Central memory CD8-positive, alpha-beta T cell (primary cell): Measurements from ENCODE around the gene CNNM2.

Experiments
- ATAC-seq: fragments of 150-1000 bp; cut with Tn5 transposase; replicated peaks from 2 replicates; pipeline ENCODE4 v1.10.0; 2022; ENCODE audit warnings: mild to moderate bottlenecking, moderate FRiP score, moderate number of reproducible peaks; ENCODE audit not compliant: poor library complexity, severe bottlenecking; ENCODE audit errors: extremely low read depth
- DNase-seq, 2 donors: peaks; one replicate each; pipeline ENCODE4 v3.0.0; 2021; ENCODE audit warnings: low spot score in 2 of 2
- H3K27ac Mint-ChIP-seq: one replicate; pipeline ENCODE4 v1.8.0; 2022; ENCODE audit warnings: low read depth, mild to moderate bottlenecking, moderate library complexity, mixed read lengths
- H3K27me3 Mint-ChIP-seq: one replicate; pipeline ENCODE4 v1.8.0; 2022; ENCODE audit warnings: mixed read lengths
- H3K36me3 Mint-ChIP-seq: one replicate; pipeline ENCODE4 v1.8.0; 2022; ENCODE audit warnings: mild to moderate bottlenecking, moderate library complexity, mixed read lengths; ENCODE audit not compliant: insufficient read depth
- H3K4me1 Mint-ChIP-seq: one replicate; pipeline ENCODE4 v1.8.0; 2022; ENCODE audit warnings: mixed read lengths
- H3K4me3 Mint-ChIP-seq: one replicate; pipeline ENCODE4 v1.8.0; 2022; ENCODE audit warnings: mild to moderate bottlenecking, moderate library complexity, mixed read lengths
- H3K9me3 Mint-ChIP-seq: one replicate; pipeline ENCODE4 v1.8.0; 2022; ENCODE audit warnings: mixed read lengths

CNNM2 gene

DNA sequence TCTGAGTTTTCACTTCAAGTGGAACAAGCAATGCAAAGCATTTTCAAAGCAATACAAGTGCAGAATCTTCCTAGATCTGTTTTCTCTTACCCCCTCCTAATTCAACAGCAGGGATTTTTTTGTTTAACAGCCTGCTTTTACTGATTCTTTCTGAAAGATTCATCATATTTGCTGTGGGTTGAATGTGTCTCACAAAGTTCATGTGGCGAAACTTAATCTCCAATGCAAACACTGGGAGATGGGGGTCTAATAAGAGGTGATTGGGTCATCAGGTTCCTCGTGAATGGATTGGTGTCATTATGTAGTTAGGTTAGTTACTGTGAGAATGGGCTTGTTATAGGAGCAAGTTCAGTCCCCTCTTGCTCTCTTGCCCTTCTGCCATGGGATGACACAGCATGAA, 107.6 kb downstream of the CNNM2 start:
- ATAC-seq: no peak
- DNase-seq: no peak
- H3K4me3 Mint-ChIP-seq: no peak overlapping the region
- peaks cover 3% of the 10 kb centered on the region for H3K36me3 Mint-ChIP-seq
- H3K4me1 Mint-ChIP-seq: no peaks in the 10 kb centered on the region
- H3K27ac Mint-ChIP-seq: no peak overlapping the region
- no peaks in the 10 kb centered on the region for H3K27me3 Mint-ChIP-seq
- no peaks in the 10 kb centered on the region for H3K9me3 Mint-ChIP-seq

DNA sequence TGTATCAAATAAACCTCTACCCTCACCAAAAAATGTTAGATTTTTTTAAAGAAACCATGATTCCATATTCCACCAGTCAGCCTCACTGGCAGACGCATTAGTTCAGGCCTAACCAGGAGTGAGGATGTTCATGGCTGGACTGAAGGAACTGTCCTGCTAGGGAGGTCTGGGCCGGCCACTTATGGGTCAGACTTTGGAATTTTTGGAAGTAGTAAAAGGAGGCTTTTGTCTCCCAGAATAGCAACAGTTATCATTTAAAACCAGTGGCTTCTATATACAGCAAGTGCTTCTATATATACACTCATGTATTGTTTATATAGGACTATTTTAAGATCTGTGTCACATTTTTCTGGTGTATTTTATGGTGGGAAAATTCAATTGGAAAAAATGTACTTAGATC, 120.5 kb downstream of the CNNM2 start:
- ATAC-seq (no peak), DNase-seq (no peak)
- H3K36me3 Mint-ChIP-seq: peaks cover 1% of the 10 kb centered on the region
- no peaks in the 10 kb centered on the region for H3K27me3 Mint-ChIP-seq
- H3K27ac Mint-ChIP-seq: no peak overlapping the region
- H3K4me1 Mint-ChIP-seq: peaks cover 4% of the 10 kb centered on the region
- H3K9me3 Mint-ChIP-seq: no peaks in the 10 kb centered on the region
- H3K4me3 Mint-ChIP-seq: no peak overlapping the region

DNA sequence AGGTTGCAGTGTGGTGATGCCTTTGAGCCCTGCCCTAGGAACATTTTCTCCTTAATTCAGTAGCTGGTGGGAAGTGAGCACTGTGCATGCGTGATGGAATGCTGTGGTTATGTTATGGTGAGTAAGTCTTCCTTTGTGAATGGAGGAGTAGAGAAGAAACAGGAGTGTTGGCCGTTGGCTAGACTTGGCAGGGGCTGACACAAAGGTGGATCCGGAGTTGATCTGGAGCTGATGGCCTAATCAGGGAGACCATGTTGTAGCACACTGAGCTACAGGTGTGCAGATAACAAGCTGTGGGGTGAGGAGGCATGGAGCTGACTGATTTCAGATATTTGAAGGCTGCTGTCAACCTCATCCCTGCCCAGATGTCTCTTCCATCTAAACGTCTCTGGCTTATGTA, 122.3 kb downstream of the CNNM2 start:
- peaks cover 4% of the 10 kb centered on the region for H3K4me1 Mint-ChIP-seq
- peaks cover 1% of the 10 kb centered on the region for H3K36me3 Mint-ChIP-seq
- no peak overlapping the region for H3K4me3 Mint-ChIP-seq
- H3K27me3 Mint-ChIP-seq: no peaks in the 10 kb centered on the region
- no peak for ATAC-seq
- DNase-seq: no peak
- H3K27ac Mint-ChIP-seq: no peak overlapping the region
- H3K9me3 Mint-ChIP-seq: no peaks in the 10 kb centered on the region

DNA sequence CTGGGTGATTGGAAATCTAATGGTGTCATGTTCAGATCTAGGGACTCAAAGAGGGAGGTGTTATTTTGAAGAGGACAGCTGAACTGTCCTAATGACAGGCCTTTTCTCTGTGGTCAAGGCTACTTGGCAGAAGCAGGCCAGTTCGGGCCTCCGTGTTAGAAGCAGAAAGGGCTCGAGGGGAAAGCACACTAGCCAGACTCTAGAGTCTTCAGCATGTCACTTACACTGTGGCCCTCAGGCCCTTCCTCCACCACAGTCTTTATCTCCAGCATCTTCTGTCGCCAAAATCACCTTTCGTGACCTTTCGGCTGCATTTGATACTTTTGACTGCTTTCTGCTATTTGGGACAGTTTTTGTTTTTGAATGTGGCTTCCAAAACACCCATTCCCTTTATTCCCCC, 123.3 kb downstream of the CNNM2 start:
- Mint-ChIP-seq H3K36me3 (peaks cover 1% of the 10 kb centered on the region), H3K27ac (no peak overlapping the region), H3K9me3 (no peaks in the 10 kb centered on the region), H3K27me3 (no peaks in the 10 kb centered on the region), H3K4me1 (peaks cover 4% of the 10 kb centered on the region), H3K4me3 (no peak overlapping the region)
- DNase-seq (no peak), ATAC-seq (no peak)

DNA sequence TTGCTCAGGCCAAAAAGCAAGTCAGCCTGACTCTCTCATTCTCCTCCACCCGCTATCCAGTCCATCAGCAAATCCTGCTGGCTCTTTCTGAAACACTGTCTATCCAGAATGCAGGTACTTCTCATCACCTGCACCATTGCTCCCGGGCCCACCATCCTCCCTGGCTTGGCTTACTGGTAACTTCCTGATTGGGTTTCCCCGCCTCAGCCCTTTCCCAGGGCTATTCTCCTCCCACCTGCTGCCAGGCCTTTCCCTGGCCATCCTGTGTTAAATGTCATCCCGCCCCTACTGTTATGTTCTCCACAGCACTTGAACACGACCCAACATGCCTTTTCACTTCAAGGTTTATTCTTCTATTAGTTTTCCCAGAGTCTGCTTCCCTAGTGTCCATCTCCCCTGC, 124.0 kb downstream of the CNNM2 start:
- no peaks in the 10 kb centered on the region for H3K27me3 Mint-ChIP-seq
- no peak overlapping the region for H3K4me3 Mint-ChIP-seq
- no peak overlapping the region for H3K27ac Mint-ChIP-seq
- H3K9me3 Mint-ChIP-seq: no peaks in the 10 kb centered on the region
- H3K36me3 Mint-ChIP-seq: peaks cover 1% of the 10 kb centered on the region
- peaks cover 4% of the 10 kb centered on the region for H3K4me1 Mint-ChIP-seq
- no peak for DNase-seq
- no peak for ATAC-seq

DNA sequence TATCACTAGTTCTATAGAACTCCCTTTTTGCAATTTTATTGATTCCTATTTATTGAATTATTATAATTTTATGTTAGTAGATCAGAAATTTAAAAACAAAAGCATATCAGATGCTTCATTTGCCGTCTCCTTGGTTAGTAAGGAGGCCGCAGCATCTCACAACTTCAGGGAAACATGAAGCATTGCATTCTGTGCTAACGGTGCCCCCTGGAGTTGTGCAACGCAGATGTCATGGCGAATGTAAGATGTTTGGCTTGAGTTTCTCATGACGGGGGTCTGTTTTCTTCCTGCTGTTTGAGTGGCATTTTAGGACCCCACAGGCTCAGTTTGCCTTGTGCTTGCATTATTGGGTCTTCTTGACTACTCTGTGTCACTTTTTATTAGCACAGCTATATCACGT, 124.8 kb downstream of the CNNM2 start:
- H3K27ac Mint-ChIP-seq: no peak overlapping the region
- peaks cover 1% of the 10 kb centered on the region for H3K36me3 Mint-ChIP-seq
- H3K9me3 Mint-ChIP-seq: no peaks in the 10 kb centered on the region
- no peak for ATAC-seq
- H3K4me3 Mint-ChIP-seq: no peak overlapping the region
- H3K27me3 Mint-ChIP-seq: no peaks in the 10 kb centered on the region
- H3K4me1 Mint-ChIP-seq: peaks cover 4% of the 10 kb centered on the region
- no peak for DNase-seq

DNA sequence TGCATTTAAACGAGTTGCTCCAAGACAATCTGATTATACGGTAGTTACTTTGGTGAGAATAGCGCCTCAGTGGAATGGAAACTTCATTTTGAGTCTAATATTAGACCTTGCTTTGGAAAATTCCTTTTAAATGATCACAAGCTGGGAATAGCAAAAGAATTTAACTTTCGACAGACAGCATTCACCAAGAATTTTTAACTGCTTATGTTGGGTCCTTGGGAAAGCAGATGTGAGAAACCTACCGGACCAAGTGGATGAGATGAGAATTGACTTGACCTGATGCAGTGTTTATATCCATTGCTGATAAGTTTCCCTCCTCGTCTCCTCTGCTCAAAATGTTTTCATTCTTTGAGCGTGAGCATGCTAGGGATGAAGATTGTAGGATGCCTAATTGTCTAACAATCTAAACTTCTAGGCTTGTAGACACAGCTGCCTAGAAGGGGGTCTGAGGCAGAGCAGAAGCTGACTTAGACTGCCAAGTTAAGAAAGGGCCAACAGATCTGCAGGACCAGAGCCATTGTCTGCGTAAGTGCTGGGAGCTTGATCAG, 126.9 kb downstream of the CNNM2 start:
- no peak overlapping the region for H3K27ac Mint-ChIP-seq
- no peak for DNase-seq

DNA sequence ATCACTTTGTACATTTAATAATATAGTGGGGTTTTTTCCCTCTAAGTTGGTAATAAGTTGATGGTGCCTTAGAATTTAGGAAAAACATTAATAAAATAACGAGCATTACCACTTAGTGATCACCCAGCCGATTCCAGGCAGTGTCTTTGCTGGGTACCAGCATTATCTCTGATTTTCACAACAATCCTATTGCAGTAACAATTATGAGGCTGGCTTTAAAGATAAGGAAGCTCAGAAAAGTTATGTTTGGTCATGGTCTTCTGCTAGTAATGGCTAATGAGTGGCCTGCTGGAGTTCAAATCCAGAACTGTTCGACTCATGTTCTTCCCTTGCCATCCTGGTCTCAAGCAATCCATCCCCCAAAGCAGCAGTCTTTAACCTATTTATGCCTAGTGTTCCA, 127.9 kb downstream of the CNNM2 start:
- Mint-ChIP-seq H3K4me1 (peaks cover 3% of the 10 kb centered on the region), H3K4me3 (no peak overlapping the region), H3K36me3 (no peaks in the 10 kb centered on the region), H3K27me3 (no peaks in the 10 kb centered on the region), H3K27ac (no peak overlapping the region), H3K9me3 (no peaks in the 10 kb centered on the region)
- DNase-seq (no peak), ATAC-seq (no peak)

More for the DNA sequence above, 126.9 kb downstream of the CNNM2 start:
- H3K27me3 Mint-ChIP-seq: no peaks in the 10 kb centered on the region
- no peak for ATAC-seq
- peaks cover under 1% of the 10 kb centered on the region for H3K36me3 Mint-ChIP-seq
- no peaks in the 10 kb centered on the region for H3K9me3 Mint-ChIP-seq
- no peak overlapping the region for H3K4me3 Mint-ChIP-seq
- H3K4me1 Mint-ChIP-seq: peaks cover 4% of the 10 kb centered on the region

DNA sequence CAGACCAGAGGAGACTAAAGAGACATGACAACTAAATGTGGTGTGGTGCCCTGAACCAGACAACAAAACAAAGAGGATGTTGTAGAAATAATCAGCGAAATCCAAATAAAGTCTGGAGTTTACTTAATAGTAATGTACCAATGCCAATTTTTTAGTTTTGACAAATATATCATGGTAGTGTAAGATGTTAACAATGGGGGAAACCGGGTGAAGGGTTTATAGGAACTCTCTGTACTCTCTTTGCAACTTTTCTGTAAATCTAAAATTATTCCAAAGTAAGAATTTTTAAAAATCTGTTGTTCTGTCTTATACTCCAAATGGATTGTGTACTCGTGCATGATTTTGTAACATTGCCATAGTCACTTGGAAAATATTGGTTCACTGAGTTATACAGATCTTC, 129.3 kb downstream of the CNNM2 start:
- Mint-ChIP-seq H3K4me1 (no peaks in the 10 kb centered on the region), H3K27ac (no peak overlapping the region), H3K9me3 (no peaks in the 10 kb centered on the region), H3K4me3 (no peak overlapping the region), H3K27me3 (no peaks in the 10 kb centered on the region), H3K36me3 (no peaks in the 10 kb centered on the region)
- ATAC-seq (no peak), DNase-seq (no peak)

DNA sequence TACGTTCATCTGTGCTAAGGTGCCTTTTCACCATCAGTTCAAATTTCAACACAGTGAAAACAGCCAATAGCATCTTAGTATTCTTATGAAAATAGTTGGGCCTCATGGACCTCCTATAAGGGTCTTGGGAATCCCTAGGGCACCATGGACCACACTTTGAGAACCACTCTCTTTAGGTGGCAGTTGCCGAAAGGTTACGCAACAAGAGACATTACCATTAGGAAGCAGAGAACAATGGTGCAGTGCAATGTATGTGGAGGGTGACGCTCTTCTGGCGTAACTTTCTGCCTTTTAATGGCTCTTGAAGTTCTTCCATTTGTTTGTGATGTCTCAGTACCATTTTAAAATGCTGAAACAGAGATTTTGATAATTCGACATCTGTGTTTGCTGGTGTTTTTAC, 131.1 kb downstream of the CNNM2 start:
- peaks cover 12% of the 10 kb centered on the region for H3K4me1 Mint-ChIP-seq
- no peak for ATAC-seq
- H3K27ac Mint-ChIP-seq: no peak overlapping the region
- H3K9me3 Mint-ChIP-seq: no peaks in the 10 kb centered on the region
- no peaks in the 10 kb centered on the region for H3K27me3 Mint-ChIP-seq
- no peak for DNase-seq
- H3K36me3 Mint-ChIP-seq: peaks cover 1% of the 10 kb centered on the region
- no peak overlapping the region for H3K4me3 Mint-ChIP-seq

DNA sequence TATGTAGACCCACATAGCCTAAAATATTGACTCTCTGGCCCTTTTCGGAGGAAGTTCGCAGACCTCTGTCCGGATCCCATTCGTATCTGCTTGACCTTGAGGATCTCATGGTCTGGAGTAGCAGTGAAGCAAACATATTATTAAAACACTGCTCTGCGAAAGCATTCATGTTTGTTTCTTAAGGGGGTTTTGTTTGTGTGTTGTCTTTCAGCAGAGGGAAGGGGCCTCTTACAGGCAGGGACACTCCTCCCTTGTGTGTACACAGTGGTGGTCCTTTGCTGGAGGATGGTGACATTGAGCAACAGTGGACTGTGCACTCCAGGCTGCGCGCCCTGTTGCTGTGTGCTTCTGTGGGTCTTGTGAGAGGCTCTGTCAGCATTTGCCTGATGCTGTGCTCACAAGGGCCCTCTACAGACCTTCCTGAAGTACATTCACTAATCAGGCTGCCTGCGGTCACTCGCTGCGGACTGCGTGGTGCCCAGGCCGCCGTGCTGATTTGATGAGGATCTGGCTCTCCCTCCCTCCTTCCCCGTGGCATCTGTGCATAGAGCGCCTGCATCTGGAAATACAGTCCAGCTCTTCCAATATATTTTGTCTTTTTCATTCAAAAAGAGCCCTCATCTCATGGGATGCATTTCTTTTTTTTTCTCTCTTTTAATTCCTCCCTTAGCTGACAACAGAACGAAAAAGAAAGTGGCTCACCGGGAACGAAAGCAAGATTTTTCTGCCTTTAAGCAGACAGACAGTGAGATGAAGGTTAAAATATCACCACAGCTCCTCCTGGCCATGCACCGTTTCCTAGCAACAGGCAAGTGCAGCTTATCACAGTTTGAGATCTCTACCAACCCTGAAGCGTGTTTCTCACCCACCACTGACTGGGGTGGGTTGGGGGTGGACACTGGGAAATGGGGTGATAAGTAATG, 135.8 kb downstream of the CNNM2 start:
- peak overlapping the region; percentile 91 for H3K27ac Mint-ChIP-seq
- H3K4me1 Mint-ChIP-seq: peaks cover 21% of the 10 kb centered on the region
- peak; percentile 95 for ATAC-seq

DNA sequence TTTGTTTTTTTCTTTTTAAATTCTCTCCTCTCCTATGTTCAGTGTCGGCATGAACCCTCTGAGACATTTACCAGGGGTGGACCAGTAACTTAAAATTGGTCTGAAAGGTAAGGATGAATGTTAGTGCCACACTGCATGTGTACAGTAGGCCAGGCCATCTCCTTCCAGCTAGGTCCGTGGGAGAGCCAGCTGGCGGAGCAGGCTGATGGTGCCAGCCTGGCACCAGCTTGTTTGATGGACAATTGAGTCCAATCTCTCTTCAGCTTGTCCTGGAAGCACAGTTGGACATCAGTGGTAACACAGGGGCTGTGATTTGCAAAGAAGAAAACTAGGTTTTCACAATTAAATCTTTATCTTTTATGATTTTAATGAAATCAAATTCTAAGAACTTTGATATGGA, 136.5 kb downstream of the CNNM2 start:
- H3K36me3 Mint-ChIP-seq: peaks cover 8% of the 10 kb centered on the region
- ATAC-seq (no peak), DNase-seq (no peak)
- H3K27ac Mint-ChIP-seq: peak overlapping the region; percentile 91
- H3K27me3 Mint-ChIP-seq: no peaks in the 10 kb centered on the region
- peaks cover 21% of the 10 kb centered on the region for H3K4me1 Mint-ChIP-seq
- no peaks in the 10 kb centered on the region for H3K9me3 Mint-ChIP-seq
- H3K4me3 Mint-ChIP-seq: peak overlapping the region; percentile 83

More for the DNA sequence above, 135.8 kb downstream of the CNNM2 start:
- DNase-seq: peak in 1 of 2 donors; percentile 67
- H3K9me3 Mint-ChIP-seq: no peaks in the 10 kb centered on the region
- no peaks in the 10 kb centered on the region for H3K27me3 Mint-ChIP-seq
- H3K36me3 Mint-ChIP-seq: peaks cover 8% of the 10 kb centered on the region
- H3K4me3 Mint-ChIP-seq: peak overlapping the region; percentile 83

DNA sequence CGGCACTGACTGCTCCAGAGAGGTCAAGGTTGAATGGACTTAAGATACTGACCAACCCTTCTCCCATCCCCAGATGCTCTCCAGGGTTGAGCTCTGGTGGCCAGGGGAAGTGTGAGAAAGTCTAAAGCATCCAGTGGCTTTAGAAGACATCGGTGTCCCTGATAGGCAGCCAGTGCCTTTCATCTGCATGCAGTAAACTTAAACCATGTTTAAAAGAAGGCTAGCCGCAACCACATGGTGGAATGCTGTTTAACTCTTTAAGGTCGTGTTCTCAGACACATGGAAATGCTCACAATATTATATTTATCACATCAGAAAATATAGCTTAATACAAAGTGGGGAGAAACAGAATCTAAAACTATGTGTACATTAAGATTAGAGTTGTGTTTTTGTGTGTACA, 137.0 kb downstream of the CNNM2 start:
- no peaks in the 10 kb centered on the region for H3K27me3 Mint-ChIP-seq
- ATAC-seq (no peak), DNase-seq (no peak)
- H3K9me3 Mint-ChIP-seq: no peaks in the 10 kb centered on the region
- peak overlapping the region; percentile 91 for H3K27ac Mint-ChIP-seq
- no peak overlapping the region for H3K4me3 Mint-ChIP-seq
- H3K4me1 Mint-ChIP-seq: peaks cover 21% of the 10 kb centered on the region
- peaks cover 8% of the 10 kb centered on the region for H3K36me3 Mint-ChIP-seq
